NCI-H1105 treated with DMSO at 0.1 percent for 48 hours (cell line): ENCODE data around the gene RPTOR.

Experiments used
- DNase-seq: peaks from one replicate; lab custom pipeline; 2025; lab: John Stamatoyannopoulos, UW

The RPTOR gene

DNA sequence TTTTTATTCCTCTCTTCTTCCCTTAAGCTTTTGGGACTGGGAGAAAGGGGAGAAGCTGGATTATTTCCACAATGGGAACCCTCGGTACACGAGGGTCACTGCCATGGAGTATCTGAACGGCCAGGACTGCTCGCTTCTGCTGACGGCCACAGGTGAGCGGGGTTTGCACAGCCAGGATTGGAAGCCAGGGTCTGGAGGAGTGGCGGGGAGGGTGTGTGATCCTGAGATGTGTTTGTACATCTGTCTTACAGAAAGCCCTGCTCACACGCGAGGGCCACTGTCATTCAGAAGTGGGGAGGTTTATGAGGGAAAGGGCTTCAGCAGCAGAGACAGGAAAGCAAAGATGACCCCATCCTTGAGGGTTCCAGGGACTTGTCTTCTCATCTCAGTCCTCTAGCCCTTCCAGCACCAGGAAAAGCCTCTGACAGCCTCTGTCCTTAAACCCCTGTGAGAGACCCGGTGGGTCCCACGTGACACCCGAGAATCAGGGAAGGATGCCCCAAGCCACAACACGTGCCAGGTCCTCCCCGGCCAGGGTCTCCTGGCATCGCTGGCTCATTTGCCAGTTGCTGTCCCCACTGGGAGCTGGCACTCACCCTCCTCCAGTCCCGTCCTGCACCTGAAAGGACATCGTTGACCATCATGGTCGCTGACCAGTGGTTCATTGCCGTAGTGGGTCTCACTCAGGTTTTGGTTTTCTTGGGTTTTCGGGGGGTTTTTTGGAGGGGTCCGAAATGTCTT, 402.7 kb downstream of the RPTOR start:
- DNase-seq = no peak

DNA sequence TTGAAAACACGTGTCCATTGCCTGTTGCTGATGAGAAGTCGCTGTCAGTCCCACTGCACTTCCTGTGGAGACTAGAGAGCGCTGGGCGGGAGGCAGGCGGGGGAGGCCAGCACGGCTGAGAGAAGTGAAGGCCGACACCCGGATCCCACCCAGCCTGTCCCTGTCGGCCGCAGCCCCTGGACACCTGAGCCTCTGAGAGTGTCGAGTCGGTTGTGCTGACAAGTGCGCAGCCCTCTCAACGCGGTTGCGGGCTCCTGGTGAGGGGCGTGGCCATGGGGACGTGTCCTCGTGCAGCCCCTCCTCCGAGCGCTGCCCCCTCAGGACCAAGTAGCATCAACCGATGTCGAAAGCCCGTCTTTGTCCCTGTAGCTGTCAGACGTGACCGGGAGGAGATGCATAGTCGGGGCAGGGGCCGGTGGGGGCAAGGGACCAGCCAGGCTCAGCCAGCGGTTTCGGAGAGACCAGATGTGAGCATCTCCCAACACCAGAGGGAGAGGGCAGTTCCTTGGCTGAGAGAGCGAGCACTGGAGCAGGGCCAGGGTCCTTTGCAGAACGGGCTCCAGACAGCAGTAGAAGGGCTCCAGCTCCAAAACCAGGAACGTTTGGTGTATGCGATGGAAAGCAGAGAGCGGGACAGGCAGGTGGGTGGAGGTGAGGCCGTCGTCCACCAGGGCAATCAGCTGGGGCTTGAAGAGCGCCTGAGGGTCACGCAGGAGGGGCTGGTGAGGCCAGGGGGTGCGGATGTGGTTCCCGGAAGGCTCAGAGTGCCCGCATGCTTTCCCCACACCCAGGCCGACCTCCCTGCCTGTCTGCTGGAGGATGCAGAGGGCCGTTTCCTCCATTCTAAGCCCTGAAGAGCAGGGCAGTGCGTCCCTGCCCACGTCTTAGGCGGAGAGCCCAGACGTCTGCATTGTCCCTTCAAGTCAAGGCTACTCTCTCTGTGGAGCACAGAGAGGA, 403.7 kb downstream of the RPTOR start:
- no peak for DNase-seq

DNA sequence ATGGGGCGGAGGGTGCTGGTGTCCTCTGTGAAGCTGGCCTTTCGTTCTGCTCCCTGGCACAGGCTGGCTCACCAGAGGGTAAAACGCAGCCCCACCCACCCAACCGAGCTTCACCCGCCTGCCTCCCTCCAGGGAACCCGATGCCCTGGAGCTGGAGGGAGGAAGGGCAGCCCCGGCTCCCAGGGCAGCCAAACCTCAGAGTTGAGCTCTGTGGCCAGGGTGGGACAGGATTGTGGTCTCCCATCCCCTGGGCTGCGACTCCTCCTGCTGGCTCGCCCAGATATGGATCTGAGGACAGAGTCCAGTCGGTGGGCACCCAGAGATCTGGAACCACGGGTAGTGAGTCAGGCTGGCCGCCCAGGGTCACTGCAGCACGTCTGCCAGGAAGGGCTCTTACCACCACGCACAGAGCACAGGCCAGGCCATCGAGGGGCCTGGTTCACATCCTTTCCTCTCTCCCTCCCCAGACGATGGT, 404.4 kb downstream of the RPTOR start:
- no peak for DNase-seq

DNA sequence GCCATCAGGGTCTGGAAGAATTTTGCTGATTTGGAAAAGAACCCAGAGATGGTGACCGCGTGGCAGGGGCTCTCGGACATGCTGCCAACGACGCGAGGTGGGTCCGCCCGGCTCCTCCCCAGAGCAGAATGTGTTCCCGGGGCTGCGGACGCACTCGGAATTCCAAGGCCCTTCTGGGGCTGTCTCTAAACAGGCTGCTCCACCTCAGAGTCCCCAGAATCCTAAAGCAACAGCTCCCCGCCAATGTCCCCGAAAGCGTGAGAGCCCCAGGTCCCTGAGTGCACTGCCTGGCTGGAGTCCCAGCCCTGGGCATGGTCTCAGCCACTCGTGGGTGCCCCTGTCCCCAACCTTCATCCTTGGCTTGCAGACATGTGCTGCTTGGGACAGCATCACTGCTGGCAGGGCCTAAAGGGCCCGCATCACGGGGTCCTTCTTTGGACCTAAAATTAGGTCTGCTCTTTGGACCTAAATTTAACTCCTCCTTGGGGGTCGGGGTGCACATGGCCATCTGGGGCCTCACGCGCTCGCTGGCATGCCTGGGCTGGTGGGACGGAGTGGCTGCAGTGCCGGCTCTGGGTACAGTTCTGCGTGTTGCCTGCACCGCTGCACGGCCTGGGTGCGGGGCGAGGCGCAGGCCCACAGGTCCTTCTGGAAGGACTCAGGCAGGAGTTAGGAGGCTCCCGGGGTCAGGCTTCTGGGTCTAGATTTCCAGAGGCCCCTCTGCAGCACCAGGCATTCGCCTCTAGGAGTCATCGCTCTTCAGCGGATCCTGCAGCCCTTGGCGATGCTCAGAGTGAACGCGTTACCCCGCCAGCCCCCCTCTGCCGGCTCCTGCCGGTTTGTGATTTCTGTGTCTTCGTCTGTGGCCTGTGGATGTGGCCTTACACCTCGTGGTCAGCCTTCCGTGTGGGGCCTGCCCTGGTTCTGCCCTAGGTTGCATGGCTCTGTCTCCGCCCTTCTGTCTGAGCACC, 405.1 kb downstream of the RPTOR start:
- no peak for DNase-seq

DNA sequence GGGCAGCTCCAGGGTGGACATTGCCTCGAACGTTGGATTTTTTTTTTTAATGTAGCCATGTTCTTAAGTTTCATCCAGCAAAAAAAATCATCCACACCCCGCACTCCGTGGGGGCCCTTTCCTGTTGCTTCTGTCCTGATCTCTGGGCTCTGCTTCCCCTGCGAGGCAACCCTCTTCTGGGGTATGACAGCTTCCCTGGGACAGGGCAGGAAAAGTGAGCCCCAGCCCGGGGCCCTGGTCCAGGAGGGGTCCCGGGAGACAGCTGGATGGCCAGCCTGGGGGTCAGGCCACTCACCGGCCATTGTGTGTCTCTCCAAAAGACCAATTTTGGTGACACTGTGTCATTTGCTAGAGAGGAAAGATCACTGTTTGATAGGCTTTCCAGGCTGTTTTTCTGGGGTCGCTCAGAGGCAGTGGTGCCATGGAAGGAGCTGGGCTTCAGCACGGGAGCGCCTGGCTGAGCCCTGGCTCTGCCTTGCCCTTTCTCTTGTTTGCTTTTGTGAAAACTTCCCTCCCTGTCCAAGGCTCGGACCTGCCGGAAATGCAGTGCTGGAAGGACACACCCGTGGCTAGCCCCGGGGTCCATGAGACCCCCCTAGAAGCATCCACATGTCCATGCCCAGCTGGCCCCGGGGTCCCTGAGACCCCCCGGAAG, 406.0 kb downstream of the RPTOR start:
- no peak for DNase-seq

DNA sequence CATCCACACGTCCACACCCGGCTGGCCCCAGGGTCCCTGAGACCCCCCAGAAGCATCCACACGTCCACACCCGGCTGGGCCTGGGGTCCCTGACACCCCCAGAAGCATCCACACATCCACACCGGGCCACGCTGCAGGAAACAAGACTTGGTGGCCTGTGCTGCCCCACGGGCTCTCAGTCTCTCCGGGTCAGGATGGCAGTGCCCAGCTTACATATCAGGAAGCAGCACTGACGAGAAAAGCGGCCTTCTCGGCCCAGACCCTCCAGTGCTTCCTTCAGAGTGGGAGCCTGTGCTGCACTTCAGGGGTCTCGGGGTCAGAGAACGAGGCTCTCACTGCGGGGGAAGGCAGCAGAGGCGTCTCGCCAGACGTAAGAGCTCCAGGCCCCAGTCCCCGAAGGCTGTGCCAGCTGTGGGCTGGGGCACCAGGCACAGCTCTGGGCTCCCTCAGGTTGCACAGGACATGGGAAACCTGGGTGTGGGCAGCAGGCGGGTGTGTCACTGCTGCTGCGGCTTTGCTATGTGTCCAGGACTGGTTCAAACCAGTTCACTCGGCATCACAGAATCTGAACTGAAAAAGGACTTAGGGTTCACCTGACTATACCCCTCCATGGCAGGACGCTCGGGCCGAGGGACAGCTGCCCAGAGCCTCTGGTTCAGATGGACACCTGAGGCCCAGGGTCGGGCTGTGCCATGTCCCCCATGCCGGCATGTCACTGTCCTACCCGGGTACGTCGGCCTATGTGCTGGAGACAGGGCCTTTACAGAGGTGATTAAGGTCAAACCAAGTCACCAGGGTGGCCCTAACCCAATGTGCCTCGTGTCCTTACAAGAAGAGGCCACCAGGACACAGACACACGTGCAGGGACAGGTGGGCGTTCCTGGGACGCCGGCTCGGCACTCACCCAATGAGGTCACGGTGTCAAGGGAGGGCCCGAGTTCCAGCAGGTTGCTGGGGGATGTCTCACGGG, 406.8 kb downstream of the RPTOR start:
- no peak for DNase-seq

DNA sequence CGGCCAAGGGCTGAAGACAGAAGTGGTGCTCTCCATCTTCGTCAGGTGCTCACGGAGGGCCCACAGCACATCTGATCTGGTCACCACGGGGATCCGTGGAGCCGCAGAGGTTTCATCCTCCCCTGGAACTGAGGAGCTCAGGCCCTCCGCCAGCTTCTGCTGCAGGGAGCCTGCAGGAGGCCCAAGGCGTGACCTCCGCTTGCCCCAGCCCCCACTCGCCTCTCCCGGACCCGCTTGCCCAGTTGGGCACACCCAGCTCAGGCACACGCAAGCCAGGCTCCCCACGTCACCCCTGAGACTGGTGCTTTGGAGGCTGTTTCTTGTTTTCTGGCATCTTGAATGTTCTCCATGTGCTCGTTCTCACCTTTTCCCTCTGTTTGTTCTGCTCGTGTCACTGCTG, 407.7 kb downstream of the RPTOR start:
- DNase-seq = no peak

DNA sequence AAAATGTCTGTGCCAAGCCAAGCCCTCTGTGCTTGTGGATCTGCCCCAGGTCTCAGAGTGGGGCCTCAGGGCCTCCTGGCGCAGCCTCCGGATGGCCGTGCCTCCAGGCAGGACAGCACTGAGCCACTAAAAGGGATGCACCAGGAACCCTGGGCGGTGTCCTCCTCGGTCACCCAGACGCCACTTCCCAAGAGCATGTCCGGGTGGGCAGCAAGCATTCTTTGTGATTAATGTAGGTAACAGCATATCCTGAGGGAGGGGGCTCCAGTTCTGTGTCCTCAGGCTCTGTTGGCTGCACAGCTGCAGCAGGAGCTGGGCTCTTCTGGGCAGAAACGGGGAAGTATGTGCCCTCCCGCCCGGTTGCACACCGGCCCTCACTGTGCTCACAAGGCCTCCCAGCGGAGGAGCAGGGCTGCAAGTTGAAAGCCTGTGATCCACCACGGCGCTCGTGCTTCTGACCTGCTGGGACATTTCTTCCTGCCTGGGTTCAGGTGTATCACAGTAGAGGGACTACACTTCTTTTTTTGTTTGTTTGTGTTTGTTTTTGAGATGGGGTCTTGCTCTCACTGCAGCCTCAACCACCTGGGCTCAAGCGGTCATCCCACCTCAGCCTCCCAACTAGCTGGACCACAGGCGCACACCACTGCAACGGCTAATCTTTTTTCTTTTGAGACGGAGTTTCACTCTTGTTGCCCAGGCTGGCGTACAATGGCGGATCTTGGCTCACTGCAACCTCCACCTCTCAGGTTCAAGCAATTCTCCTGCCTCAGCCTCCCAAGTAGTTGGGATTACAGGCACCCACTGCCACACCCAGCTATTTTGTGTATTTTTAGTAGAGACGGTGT, 409.1 kb downstream of the RPTOR start:
- no peak for DNase-seq

DNA sequence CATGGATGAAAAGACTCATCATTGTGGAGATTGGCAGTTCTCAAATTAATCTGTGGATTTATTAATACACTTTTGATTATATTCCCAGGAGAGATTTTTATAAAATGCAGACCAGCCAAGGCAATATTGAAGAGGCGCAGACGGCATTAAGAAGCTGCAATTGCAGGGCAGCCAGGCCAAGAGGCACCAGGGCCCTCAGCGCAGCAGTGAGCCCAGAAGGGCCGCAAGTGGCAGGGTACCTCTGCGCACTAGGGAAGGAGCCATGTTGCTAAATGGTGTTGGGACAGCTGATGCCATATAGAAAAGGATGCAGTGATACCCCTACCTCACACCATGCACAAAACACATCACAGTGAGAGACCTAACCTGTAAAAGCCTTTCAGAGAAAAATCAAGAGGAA, 410.4 kb downstream of the RPTOR start:
- DNase-seq = no peak

DNA sequence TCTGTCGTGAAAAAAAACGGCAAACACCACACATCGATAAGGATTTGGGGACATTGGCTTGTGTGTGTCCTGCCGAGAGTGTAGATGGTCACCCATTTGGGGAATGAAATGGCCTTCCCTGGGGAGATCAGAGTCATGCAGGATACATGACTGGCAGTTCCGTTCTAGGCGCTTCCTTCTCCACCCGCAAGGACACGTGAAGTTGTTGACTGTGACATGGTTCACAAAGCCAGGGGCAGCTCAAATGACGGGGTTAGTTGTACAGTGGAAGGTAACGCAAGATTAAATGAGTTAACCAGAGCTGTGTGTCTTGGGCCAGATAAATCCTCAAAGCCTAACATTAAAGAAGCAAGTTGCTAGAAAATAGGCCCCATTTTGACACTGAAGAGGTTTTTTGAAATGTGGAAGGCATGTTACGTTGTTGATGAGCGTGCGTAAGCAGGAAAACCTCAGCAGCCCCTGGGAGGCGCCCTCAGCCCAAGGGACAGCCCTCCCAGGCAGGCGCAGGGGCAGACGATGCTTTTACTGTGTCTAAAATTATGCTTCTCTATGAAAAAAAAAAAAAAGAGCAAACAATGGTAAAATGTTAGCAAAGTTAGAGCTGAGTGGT, 411.1 kb downstream of the RPTOR start:
- no peak for DNase-seq

DNA sequence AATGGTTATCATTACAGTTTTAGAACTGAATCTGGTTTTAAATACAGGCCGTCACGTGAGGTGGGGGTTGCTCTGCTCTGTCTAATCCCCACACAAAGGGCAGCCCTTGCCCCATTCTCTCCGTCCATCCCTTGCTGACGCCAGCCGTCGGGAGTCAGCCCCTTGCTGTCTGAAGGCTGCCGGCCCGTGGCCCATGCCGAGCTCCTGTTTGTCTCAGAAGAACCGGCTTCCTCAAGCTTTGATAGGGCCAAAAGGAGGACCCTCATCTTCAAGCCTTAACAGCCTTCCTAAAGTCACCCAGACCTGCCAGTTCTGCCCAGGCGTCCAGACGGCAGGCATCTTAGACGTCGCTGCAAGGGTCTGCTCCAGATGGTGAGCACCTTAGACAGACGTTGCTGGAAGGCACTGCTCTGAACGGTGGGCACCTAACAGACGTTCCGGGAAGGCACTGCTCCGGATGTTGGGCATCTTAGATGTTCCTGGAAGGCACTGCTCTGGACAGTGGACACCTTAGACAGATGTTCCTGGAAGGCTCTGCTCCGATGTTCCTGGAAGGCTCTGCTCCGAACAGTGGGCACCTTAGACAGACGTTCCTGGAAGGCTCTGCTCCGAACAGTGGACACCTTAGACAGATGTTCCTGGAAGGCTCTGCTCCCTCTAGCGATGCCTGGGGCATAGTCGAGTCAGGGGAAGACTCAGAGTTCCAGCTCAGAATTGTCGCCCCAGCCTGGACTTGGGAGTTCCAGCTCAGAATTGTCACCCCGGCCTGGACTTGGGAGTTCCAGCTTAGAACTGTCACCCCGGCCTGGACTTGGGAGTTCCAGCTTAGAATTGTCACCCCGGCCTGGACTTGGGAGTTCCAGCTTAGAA, 411.9 kb downstream of the RPTOR start:
- no peak for DNase-seq

DNA sequence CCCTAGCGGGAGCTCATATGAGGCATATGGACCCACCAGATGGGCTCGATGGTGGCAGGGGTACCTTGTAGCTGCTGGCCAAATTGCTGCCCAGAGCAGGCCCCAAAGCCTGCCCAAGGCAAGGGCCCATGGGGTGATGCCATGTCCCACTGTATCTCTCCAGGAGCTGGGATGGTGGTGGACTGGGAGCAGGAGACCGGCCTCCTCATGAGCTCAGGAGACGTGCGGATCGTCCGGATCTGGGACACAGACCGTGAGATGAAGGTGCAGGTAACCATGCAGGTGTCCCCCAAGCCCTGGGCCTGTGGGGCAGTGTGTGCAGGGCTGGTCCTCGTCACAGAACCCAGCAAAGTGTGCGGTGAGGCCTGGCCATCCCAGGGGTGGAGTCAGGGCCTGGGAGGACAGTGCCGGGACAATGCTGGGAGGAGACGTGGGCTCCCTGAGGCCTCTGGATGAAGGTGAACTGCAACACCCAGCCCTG, 412.9 kb downstream of the RPTOR start:
- DNase-seq = no peak

DNA sequence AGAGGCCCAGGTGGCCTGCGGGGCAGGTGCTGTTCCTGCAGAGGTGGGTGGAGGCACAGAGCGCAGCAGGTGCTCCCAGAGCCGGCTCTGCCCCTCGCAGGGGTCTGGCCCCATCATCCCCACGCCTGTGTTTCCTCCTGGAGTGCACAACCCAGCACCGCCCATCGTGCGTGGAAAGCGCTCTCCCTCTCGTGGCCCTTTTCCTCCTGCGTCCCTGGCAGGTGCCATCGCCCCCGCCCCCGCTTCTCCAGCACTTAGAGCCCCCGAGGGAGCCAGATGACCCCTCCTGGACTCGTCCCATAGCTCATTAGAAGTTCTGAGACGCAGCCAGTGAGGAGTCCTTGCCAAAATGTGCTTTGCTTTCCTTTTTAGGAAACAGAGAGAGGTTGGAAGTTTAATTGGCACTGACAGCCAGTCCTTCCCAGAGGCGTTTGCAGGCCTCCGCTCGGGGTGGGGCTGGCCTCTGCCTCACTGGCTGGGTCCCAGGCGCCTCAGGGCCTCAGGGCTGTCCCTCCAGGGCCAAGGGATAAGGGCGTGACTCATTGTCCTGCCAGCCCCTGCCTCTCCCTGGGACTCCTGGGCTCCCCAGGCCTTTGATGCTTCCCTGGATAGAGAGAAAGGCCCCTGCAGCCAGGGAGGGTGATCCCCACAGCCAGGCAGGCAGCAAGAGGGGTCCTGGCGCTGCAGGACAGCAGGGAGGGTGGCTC, 414.8 kb downstream of the RPTOR start:
- no peak for DNase-seq

DNA sequence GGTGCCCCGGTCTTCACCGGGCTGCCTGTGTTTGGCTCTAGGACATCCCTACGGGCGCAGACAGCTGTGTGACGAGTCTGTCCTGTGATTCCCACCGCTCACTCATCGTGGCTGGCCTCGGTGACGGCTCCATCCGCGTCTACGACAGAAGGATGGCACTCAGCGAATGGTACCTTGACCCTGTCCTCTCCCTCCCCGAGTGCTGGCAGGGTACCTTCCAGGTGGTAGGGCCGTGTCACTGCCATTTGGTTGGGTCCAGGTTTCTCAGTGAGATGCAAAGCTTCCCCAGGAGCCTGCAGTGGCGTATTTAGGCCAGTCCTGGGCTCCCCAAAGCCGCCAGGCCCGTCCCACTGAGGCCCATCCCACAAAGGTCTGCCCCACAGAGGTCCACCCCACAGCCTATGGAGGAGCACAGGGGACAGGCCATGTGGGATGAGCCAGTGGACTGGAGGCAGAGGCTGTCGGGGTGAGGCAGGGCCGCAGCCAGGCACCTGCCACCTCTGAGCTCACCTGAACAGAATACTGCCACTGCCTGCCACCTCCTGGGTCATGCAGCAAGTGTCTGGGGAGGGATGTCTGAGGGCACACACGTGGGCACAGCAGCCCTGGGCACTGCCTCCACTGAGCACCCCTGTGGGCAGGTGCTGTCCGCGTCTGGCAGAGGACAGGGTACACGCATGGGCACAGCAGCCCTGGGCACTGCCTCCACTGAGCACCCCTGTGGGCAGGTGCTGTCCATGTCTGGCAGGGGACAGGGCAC, 415.6 kb downstream of the RPTOR start:
- DNase-seq = no peak

DNA sequence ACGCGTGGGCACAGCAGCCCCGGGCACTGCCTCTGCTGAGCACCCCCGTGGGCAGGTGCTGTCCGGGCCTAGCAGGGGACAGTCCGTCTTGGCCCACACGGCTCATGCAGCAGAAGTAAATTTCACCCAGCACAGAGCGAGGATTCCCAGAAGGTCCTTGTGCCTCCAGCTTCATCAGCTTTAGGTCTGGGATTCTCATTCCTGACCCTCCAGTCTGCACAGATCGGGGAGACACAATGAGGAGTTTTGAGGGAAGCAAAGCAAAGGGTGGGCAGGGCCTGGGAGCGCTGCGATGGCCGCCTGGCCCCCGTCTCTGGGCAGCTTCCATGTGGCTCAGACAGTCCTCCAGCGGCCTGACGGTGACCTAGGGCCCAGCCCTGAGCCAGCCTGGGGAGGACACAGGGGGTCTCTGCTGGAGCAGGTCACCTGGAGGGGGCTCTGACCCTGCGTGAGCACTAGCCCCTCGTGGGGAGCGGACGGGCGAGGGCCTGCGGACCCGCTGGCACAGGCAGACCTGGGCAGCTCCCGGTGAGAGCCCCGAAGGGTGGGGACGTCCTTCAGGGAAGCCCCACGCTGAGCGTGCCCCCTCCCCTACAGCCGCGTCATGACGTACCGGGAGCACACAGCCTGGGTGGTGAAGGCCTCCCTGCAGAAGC, 416.3 kb downstream of the RPTOR start:
- DNase-seq = no peak
